SU-DHL-6 (cell line): ENCODE measurements around the gene ERC1.

Source experiments
- H2AFZ ChIP-seq: fragments of 200-600 bp; sonication (generic); 2 replicates; pipeline ENCODE4 v1.6.1; 2014; ENCODE audit warnings: low read depth, mild to moderate bottlenecking, moderate library complexity, mixed read lengths, antibody characterized with exemption, low read length; ENCODE audit not compliant: severe bottlenecking
- H3F3A ChIP-seq: fragments of 200-600 bp; shearing (Covaris generic); 2 replicates; pipeline ENCODE4 v1.6.0; 2016; ENCODE audit warnings: antibody characterized with exemption, mild to moderate bottlenecking; ENCODE audit not compliant: insufficient read depth
- H3K27ac ChIP-seq: fragments of 200-600 bp; sonication (generic); 2 replicates; pipeline ENCODE4 v1.5.1; 2016; ENCODE audit warnings: low read depth, mild to moderate bottlenecking, low read length, moderate library complexity, mixed read lengths
- H3K27me3 ChIP-seq: fragments of 200-600 bp; sonication (generic), shearing (Covaris generic); 2 replicates; pipeline ENCODE4 v1.6.0; 2014; ENCODE audit warnings: mild to moderate bottlenecking, low read length
- H3K36me3 ChIP-seq: fragments of 200-600 bp; sonication (generic); 2 replicates; pipeline ENCODE4 v1.6.1; 2014; ENCODE audit warnings: mild to moderate bottlenecking, low read length, mixed read lengths
- H3K4me2 ChIP-seq: fragments of 300-600, 200-600 bp; shearing (Covaris generic), sonication (generic); 2 replicates; pipeline ENCODE4 v1.6.0; 2014; ENCODE audit warnings: low read length, low read depth, mild to moderate bottlenecking; ENCODE audit not compliant: poor library complexity, severe bottlenecking
- H3K4me3 ChIP-seq: fragments of 200-600 bp; sonication (generic); 2 replicates; pipeline ENCODE4 v1.5.1; 2014; ENCODE audit warnings: antibody characterized with exemption, low read length, mild to moderate bottlenecking, mixed read lengths; ENCODE audit not compliant: insufficient read depth, poor library complexity, severe bottlenecking
- H3K79me2 ChIP-seq: fragments of 200-600 bp; sonication (generic); 2 replicates; pipeline ENCODE4 v1.6.1; 2014; ENCODE audit warnings: mild to moderate bottlenecking, low read length, moderate library complexity; ENCODE audit not compliant: insufficient read depth
- H3K9ac ChIP-seq: fragments of 200-600 bp; sonication (generic); 2 replicates; pipeline ENCODE4 v1.7.0; 2014; ENCODE audit warnings: mild to moderate bottlenecking, low read length
- H3K9me2 ChIP-seq: fragments of 200-600 bp; sonication (generic); replicated peaks from 2 replicates; pipeline ENCODE4 v1.6.1; 2014; ENCODE audit warnings: low read length; ENCODE audit not compliant: insufficient read depth
- H3K9me3 ChIP-seq: fragments of 200-600 bp; sonication (generic); 2 replicates; pipeline ENCODE4 v1.6.1; 2014; ENCODE audit warnings: low read length, mixed read lengths; ENCODE audit not compliant: insufficient read depth
- H4K20me1 ChIP-seq: fragments of 200-600 bp; sonication (generic); 2 replicates; pipeline ENCODE4 v1.6.1; 2014; ENCODE audit warnings: low read depth, mild to moderate bottlenecking, antibody characterized with exemption, low read length, moderate library complexity, mixed read lengths
- CTCF ChIP-seq: fragments of 200-600 bp; sonication (generic); IDR thresholded peaks from one replicate; pipeline ENCODE4 v1.5.1; 2017; ENCODE audit warnings: antibody characterized with exemption, mild to moderate bottlenecking, low read length, moderate library complexity; ENCODE audit not compliant: insufficient read depth, poor library complexity, severe bottlenecking
- EZH2phosphoT487 ChIP-seq: fragments of 200-600 bp; sonication (generic), shearing (Covaris generic); conservative IDR thresholded peaks from 2 replicates; pipeline ENCODE4 v1.6.1; 2018; ENCODE audit warnings: mild to moderate bottlenecking, antibody characterized with exemption, low read length, moderate library complexity, mixed read lengths

ERC1 gene

GRCh38 chr12:1003600-1004271 lies 12.7 kb downstream of the ERC1 start:
- H3K27ac ChIP-seq = no peak overlapping the region
- H3K4me2 ChIP-seq = no peak overlapping the region
- no peaks in the 10 kb centered on the region for H3K9me2 ChIP-seq
- no peak overlapping the region for H2AFZ ChIP-seq
- H3K4me3 ChIP-seq = no peak overlapping the region
- no peaks in the 10 kb centered on the region for H3F3A ChIP-seq
- H3K9me3 ChIP-seq = no peaks in the 10 kb centered on the region
- peaks cover 4% of the 10 kb centered on the region; the same call in 1 of the 2 replicates for H4K20me1 ChIP-seq
- TF ChIP-seq EZH2phosphoT487 (no peak), CTCF (no peak)
- 0 out of 2 replicates have a peak, but pooled peaks cover 3% of the 10 kb centered on the region for H3K79me2 ChIP-seq
- no peaks in the 10 kb centered on the region for H3K27me3 ChIP-seq
- no peaks in the 10 kb centered on the region for H3K36me3 ChIP-seq
- H3K9ac ChIP-seq = no peak overlapping the region

- Histone ChIP-seq H3K27ac (no peak overlapping the region), H3K27me3 (no peaks in the 10 kb centered on the region), H3K4me2 (no peak overlapping the region), H3K36me3 (no peaks in the 10 kb centered on the region), H3K79me2 (0 out of 2 replicates have a peak, but pooled peaks cover 3% of the 10 kb centered on the region), H3F3A (no peaks in the 10 kb centered on the region), H3K9me2 (no peaks in the 10 kb centered on the region), H4K20me1 (peaks cover 4% of the 10 kb centered on the region; the same call in 1 of the 2 replicates), H3K9me3 (no peaks in the 10 kb centered on the region), H2AFZ (no peak overlapping the region), H3K9ac (no peak overlapping the region), H3K4me3 (no peak overlapping the region)
- TF ChIP-seq EZH2phosphoT487 (no peak), CTCF (no peak)
These were observed 15.2 kb downstream of the ERC1 start for GRCh38 chr12:1006255-1006654.

- Histone ChIP-seq H2AFZ (no peak overlapping the region), H3F3A (no peaks in the 10 kb centered on the region), H3K9me3 (no peaks in the 10 kb centered on the region), H3K4me2 (no peak overlapping the region), H4K20me1 (peaks cover 4% of the 10 kb centered on the region; the same call in 1 of the 2 replicates), H3K79me2 (0 out of 2 replicates have a peak, but pooled peaks cover 3% of the 10 kb centered on the region), H3K27me3 (no peaks in the 10 kb centered on the region), H3K9me2 (no peaks in the 10 kb centered on the region), H3K4me3 (no peak overlapping the region), H3K36me3 (no peaks in the 10 kb centered on the region), H3K9ac (no peak overlapping the region), H3K27ac (no peak overlapping the region)
- TF ChIP-seq CTCF (no peak), EZH2phosphoT487 (no peak)
These were observed 16.3 kb downstream of the ERC1 start for GRCh38 chr12:1007276-1007675.
